Central memory CD4-positive, alpha-beta T cell (primary cell): ENCODE measurements around the gene UQCR11.

ENCODE experiments used
- DNase-seq: peaks from one replicate; pipeline ENCODE4 v3.0.0; 2022

Gene UQCR11

DNA sequence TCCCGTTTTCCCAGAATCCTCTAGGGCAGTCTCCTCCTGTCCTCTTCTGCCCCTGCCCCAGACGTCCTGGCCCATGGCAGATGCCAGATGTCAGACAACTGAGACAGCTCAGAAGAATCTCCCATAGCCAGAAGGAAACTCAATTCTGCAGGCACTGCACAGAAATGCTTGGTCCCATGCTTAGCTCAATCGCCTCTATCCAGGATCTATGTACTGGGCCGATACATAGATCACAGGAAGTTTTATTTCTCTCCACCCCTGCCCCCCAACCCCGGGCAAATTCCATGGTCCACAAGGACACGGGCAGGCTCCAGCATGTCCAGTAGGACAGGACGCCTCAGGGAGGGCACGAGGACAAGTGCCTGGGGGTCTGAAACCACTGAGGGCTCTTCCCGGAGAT lies 17.4 kb downstream of the UQCR11 start:
- no peak for DNase-seq

DNA sequence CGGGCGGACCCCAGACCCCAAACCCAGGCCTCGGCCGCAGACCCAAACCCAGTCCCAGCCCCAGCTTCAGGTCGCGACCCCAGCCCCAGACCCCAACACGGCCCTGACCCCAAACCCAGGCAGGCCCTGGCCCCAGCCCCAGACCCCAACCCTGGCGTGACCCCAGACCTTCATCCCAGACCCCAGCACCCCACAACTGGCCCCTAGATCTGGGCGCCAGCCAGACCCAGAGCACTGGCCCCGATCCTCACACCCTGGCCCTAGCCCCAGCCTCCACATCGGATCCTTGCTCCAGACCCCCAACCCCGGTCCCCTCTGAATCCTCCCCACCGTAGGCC lies 20.1 kb downstream of the UQCR11 start:
- no peak for DNase-seq

DNA sequence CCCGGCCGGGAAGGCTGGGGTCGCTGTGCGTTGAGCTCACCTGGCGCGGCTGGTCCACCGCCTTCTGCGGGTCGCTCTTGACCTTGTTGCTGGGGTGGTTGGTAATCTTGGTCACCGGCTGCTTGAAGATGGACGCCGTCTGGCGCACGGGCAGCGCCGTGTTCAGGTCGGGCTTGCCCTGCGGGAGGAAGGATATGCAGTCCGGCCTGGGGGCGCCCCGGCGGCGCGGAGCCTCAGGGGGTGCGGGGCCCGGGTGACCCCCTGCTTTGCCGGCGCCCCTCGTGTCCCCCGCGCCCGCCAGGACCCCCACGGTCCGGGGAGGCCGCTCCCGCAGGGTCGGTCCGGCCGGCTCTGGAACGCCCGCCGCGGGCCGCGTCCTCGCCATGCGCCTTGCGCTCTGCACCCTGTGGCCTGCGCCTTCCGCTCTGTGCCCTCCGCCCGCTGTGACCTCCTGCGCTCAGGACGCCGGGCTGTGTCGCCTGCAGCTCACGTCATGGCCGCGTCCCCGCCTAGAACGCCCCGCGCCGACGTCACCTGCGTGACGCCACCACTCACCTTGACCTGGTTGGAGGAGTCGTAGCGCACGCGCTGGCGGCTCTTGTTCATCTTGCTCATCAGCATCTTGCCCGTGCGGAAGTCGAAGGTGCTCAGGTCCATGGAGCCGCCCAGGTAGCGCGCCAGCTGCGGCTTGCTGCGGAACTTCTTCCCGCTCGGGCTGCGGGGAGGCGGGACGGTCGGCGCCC lies 20.6 kb downstream of the UQCR11 start:
- DNase-seq: no peak

DNA sequence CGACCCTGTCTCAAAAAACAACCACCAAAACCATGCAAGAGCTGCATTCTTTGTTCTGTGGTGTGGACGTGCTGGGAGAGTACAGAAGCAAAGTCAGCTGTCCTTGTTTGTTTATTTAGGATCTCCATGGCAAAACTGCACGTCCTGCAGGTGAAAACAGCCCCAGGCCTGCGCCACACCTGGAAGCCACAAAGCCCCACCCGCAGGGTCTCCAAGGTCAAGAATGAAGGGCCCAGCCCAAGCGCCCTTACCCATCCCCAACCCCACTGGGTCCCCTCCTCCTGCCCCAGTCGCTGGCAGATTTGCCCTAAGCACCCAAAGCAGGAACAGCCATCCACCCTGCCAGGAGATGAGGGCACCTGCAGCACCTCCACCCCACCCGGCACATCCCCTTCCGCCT lies 23.1 kb downstream of the UQCR11 start:
- no peak for DNase-seq

GRCh38 chr19:1580957-1581356 lies 24.3 kb downstream of the UQCR11 start:
- DNase-seq: no peak

DNA sequence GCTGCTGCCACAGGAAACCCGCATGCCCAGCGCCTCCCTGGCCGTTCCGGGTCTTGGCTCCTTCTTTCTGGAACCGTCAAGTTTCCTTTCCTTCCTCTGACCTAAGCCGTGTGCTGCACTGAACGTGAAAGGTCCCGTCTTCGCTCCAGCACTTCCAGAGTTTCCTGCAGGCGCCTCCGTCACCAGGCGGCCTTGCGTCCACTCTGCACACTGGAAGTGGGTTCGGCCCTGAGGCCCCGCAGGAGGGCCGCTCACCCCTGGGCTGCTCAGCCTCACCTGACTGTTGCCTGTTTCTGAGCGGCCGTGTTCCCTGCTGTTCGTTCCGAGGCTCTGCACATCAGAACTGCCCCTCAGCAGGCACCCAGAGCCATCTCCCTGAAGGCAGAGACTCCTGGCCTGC lies 24.9 kb downstream of the UQCR11 start:
- no peak for DNase-seq

GRCh38 chr19:1579222-1579621 lies 26.0 kb downstream of the UQCR11 start:
- no peak for DNase-seq

- DNase-seq: no peak
These were observed 27.2 kb downstream of the UQCR11 start for GRCh38 chr19:1577929-1578618.

GRCh38 chr19:1577090-1577928 lies 28.0 kb downstream of the UQCR11 start:
- no peak for DNase-seq

DNA sequence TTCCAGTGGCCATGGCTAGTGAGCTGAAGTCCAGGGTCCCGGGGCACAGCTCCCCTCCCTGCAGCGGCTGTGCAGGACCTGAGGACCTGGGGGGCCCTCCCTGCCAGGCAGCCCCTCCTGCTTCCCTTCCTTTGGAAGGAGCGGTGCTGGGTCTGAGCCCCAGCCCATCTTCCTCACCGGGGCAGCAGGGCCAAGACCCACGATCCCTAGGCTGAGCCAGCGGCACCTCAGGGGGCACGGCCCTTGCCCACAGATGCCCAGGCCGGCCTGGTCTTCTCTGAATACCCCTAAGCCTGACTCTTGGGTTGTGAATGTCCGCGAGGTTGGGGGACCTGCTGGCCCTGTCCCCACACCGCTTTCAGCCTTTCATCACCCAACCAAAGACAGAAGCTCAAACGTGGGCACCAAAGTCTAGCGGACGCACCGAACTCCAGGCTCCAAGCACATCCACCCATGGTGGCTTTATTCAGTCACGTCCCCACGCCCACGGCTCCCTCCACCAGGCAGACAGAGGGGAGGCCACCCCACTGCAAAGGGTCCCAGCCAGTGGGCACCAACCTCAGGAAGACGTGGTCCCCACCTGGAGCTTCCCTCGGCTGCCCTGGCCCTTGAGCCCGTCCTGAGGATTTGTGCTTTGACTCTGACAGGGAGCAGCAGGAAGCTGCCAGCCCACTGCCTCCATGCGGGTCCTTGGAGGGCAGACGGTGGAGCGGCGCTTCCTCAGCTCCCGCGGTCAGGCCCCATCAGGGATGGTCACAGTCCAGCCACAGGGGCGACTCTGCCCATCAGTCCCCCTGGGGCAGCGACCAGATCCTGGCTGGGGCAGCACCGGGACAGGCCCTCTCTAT lies 28.8 kb downstream of the UQCR11 start:
- DNase-seq: no peak

DNA sequence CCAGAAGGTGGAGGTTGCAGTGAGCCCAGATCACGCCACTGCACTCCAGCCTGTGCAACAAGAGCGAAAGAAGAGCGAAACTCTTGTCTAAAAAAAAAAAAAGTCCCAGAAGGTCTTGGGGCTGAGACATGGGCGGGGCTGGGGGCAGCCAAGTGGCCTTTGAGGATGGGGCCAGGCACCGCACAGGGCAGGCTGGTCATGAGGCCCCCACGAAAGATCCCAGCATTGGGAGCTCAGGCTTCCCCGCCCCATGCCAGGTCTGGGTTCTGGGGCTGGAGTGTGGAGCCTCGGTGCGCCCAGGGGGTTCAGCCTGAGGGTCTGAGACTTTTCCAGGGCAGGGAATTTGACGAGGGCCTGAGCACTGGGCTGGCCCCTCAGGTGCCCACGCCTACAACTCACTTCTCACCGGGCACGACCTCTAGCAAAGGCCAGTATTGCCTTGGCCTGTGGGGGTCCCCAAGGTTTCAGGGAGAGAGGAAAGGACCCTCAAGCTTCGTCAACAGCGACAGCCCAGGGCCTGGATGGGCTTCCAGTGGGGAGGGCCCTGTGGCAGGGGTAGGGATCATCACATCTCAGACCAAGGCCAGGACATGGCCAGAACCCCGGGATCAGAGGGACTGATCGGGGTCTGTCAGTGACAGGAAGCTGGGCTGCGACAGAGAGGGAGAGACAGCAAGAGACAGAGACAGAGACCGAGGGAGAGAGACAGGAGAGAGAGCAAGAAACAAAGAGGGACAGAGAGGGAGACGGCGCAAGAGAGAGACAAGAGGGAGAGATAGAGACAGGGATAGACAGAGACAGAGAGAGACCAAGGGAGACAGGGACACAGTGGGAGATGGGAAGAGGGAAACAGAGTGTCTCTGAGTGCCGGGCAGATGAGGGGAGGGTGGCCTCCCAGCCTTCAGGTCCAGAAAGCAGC lies 29.7 kb downstream of the UQCR11 start:
- DNase-seq: no peak

DNA sequence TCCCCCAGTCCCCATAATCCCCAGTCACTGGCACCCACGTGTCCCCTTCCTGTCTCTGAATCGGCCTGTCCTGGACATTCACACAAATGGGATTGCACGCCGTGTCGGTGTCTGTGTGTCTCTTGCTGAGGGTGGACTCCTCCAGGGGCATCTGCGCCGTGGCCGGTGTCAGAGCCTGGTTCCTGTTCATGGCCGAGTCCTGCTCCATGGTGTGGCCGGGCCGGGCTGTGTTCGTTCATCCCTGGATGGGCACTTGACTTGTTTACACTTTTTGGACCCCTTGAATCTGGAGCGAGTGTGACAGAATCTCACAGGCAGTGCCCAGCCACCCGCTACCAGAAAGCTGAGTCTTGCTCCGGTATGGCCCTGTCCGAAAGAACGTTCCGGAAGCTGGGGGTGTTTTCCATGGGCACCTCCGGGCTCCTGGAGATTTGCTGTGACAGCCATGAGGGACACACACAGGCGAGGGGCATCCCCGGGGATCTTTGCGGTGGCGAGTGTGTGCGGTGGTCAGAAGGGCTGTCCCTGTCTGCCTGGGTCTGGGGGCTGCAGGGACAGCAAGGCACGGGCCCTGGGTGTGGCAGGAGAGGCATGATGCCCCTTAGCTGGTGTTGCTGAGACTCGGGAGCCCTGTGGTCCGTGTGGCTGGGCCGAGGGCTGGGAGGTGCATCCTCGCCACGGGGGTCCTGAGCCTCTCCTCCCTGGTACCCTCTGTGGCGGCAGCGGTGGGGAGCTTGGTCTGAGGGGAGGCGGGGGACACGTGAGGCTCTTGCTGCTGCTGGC lies 30.7 kb downstream of the UQCR11 start:
- no peak for DNase-seq

GRCh38 chr19:1572795-1573194 lies 32.5 kb downstream of the UQCR11 start:
- DNase-seq: no peak

- no peak for DNase-seq
These were observed 33.9 kb downstream of the UQCR11 start for GRCh38 chr19:1571358-1571757.

DNA sequence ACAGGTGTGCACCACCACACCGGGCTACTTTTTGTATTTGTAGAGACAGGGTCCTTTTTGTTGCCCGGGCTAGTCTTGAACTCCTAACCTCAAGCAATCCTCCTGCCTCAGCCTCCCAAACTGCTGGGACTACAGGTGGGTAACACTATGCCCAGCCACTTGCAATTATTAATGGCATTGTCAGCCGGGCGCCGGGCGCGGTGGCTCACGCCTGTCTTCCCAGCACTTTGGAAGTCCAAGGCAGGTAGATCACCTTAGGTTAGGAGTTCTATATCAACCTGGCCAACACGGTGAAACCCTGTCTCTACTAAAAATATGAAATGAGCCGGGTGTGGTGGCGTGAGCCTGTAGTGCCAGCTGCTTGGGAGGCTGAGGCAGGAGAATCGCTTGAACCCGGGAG lies 34.4 kb downstream of the UQCR11 start:
- no peak for DNase-seq

DNA sequence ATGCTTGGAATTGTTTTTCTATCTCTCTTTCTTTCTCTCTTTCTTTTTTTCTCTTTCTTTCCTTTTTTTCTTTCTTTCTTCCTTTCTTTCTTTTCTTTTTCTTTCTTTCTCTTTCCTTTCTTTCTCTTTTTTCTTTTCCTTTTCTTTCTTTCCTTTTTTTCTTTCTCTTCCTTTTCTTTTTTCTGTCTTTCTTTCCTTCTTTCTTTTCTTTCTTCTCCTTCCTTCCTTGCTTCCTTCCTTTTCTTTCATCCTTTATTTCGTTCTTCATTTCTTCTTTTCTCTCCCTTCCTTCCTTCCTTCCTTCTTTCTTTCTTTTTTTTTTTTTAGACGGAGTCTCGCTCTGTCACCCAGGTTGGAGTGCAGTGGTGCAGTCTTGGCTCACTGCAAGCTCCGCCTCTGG lies 35.3 kb downstream of the UQCR11 start:
- DNase-seq: no peak

DNA sequence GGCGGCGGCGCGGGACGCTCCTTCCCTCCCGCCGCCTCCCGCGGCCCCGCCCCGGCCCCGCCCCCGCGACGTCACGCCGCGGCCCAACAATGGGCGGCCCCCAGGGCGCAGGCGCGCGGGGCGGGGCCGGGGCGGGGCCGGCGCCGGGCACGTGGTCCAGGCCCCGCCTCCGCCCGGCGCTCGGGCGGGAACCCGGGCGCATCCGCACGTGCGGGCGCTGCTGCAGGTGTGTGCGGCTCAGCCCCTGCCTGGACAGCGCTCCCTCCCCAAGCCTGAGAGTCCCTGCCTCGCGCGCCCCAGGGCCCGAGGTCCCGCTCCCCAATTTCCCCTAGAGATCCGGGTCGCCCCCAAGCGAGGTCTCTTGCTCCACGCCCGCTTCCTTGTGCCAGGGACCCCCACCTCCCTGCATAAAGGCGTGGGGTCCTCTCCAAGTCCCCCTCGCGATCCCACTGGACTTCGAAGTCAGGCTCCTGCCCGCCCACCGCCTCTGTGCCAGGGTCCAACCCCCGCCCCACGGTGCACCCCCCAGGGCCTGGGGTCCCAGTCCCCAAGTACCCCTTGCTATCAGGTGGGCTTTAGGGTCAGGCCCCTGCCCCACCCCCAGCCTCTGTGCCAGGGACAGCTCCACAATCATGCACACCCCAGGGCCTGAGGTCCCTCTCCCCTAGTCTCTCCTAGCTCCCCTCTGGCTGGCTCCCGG lies 36.8 kb downstream of the UQCR11 start, which contains the start of gene MEX3D:
Gene MEX3D, minus strand, starts transcription at position 6 of the 700 bp plus-strand sequence. CDS start 267 bp downstream, outside the sequence.
- DNase-seq: peak; percentile 76

DNA sequence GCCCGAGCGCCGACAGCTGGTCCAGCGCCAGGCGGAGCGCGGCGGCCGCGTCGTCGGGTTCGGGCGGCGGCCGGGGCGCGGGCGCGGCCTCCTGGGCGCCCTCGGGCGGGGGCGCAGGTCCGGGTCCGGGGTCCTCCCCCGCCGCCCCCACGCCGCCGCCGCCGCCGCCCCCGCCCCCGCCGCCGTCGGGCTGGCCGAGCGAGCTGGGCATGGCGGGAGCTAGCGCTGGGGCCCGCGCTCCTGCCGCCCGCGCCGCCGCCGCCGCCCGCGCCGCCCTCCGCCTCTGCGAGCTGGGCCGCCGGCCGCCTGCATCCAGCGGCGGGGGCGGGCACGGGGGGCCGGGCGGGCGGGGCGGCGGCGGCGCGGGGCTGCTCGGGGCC lies 37.4 kb downstream of the UQCR11 start:
- DNase-seq: no peak

- no peak for DNase-seq
These were observed 38.0 kb downstream of the UQCR11 start for GRCh38 chr19:1567116-1567847.
